ENCODE data around the gene NFAT5. TPM values are rescaled to one million over a fixed set of nuclear protein-coding genes. Genes with fewer than 3 reads are reported as not detected.
"Not testable (repeated sequence)": the region's sequence is repeated elsewhere in the genome, so short reads cannot be mapped to it uniquely, and the experiment has no call there.

The NFAT5 gene
- polyA plus RNA-seq, 1 donor: 15.2 TPM

DNA sequence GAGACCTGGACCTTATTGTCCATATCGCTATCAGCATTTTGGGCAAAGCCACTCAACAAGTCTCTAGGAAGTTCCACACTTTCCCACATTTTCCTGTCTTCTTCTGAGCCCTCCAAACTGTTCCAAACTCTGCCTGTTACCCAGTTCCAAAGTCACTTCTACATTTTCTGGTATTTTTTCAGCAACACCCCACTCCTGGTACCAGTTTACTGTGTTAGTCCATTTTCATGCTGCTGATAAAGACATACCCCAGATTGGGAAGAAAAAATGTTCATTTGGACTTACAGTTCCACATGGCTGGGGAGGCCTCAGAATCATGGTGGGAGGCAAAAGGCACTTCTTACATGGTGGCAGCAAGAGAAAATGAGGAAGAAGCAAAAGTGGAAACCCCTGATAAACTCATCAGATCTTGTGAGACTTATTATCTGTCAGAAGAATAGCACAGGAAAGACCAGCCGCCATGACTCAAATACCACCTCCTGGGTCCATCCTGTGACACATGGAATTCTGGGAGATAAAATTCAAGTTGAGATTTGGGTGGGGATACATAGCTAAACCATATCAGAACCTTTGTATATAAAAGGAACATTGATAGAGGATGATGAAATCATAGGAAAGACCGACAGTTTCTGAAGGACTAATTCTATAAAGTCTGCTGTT, 71.6 kb downstream of the NFAT5 start:
- not testable (repeated sequence) for DNase-seq (ENCODE audit: low read depth)

- not testable (repeated sequence) for DNase-seq (ENCODE audit: low read depth)
These were observed 78.2 kb downstream of the NFAT5 start for GRCh38 chr16:69643997-69644396.

DNA sequence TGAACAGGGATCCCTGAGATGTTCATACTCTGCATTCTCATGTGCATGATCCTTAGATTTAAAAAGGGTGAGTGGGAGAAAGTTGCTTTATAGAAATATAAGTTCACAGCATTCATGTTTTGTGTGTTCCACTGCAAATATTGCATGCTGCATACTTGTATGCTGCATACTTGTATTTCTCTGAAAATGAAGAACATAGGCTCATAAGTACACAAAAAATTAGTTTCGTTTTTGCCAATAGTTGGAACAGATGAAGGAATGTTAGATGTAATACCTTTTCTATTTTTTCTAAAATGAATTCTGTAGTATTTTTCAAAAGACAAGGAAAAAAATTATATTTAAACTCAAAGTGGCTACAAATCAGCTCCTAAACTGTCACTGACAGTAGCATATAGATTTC, 79.0 kb downstream of the NFAT5 start:
- DNase-seq (ENCODE audit: low read depth): no peak

DNA sequence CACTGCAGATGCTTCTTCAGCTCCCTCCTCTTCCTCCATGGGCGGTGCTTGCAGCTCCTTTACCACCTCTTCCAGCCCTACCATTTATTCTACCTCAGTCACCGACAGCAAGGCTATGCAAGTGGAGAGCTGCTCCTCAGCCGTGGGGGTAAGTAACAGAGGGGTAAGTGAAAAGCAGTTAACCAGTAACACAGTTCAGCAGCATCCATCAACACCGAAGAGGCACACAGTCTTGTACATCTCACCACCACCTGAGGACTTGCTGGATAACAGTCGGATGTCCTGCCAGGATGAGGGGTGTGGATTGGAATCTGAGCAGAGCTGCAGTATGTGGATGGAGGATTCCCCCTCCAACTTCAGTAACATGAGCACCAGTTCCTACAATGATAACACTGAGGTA, 81.3 kb downstream of the NFAT5 start:
- DNase-seq (ENCODE audit: low read depth): no peak

- no peak for DNase-seq (ENCODE audit: low read depth)
These were observed 85.5 kb downstream of the NFAT5 start for GRCh38 chr16:69651217-69651616.

DNA sequence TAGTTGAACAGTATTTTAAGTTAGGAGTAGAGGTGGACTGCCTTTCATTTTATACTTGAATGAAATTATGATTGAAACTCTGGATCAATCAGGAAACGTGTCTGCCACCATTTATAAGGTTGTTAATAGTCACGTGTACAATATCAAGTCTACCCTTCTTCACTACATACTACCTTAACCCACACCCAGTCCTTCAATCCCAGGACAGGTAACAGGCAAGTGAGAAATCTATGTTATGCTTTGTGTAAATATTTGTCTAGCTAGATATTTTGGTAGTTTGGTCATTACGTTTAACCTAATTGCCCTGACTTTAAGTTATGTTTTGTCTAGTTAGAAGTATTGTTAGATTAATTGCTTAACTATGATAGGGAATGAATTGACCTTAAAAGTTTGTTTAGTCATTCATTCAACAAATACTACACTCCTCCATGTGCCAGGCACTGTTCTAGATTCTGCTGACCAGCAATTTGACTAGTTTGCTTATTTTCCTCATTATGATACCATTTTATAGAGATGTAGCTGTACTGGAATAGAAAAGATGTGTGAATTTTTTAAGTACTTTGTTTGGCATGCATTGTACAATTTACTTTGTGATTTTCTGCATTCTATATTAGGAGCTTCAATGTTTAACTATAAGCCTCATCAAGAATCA, 88.6 kb downstream of the NFAT5 start:
- no peak for DNase-seq (ENCODE audit: low read depth)

GRCh38 chr16:69660166-69660565, 94.4 kb downstream of the NFAT5 start:
- DNase-seq (ENCODE audit: low read depth): no peak

DNA sequence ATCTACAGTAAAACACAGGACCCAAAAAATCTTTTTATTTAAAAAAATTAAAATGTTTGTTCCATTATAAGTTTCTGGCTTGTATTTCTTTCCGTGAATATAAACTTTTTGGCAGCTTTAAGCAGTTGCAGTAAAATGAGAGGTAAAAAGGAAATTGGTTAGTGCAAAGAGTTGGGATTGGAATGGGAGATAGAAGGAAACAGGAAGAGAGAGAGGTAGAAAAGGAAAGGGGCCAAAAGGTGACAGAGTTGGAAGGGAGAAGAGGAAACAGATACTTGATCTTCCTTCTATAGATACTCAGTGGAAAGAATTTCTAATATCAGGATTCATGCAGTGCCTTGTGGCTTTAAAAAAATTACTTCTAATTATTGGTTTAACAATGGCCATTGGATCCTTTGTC, 97.1 kb downstream of the NFAT5 start:
- DNase-seq (ENCODE audit: low read depth): no peak

DNA sequence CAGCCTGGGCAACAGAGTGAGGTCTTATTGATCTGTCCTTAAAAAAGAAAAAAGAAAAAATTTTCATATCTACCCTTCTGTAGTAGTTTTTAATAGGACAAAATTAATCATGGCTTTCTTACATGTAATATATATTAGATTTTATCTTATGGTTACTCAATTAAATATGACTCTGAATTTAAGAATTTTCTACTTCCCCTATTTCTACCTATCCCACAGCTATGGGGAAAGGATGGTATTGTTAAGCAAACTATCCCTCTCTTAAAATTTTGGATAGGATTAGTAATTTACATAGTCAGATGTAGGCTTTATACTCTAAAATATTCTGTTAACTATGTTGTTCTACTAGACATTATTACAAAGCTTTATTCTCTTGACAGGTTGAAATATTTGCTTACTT, 98.1 kb downstream of the NFAT5 start:
- DNase-seq (ENCODE audit: low read depth): no peak

- DNase-seq (ENCODE audit: low read depth): no peak
These were observed 103.8 kb downstream of the NFAT5 start for GRCh38 chr16:69669577-69669976.

- DNase-seq (ENCODE audit: low read depth): no peak
These were observed 106.7 kb downstream of the NFAT5 start for GRCh38 chr16:69672315-69672997.

GRCh38 chr16:69672998-69673713, 107.4 kb downstream of the NFAT5 start:
- no peak for DNase-seq (ENCODE audit: low read depth)

GRCh38 chr16:69680358-69680757, 114.6 kb downstream of the NFAT5 start:
- no peak for DNase-seq (ENCODE audit: low read depth)

GRCh38 chr16:69688589-69688988, 122.8 kb downstream of the NFAT5 start:
- no peak for DNase-seq (ENCODE audit: low read depth)

DNA sequence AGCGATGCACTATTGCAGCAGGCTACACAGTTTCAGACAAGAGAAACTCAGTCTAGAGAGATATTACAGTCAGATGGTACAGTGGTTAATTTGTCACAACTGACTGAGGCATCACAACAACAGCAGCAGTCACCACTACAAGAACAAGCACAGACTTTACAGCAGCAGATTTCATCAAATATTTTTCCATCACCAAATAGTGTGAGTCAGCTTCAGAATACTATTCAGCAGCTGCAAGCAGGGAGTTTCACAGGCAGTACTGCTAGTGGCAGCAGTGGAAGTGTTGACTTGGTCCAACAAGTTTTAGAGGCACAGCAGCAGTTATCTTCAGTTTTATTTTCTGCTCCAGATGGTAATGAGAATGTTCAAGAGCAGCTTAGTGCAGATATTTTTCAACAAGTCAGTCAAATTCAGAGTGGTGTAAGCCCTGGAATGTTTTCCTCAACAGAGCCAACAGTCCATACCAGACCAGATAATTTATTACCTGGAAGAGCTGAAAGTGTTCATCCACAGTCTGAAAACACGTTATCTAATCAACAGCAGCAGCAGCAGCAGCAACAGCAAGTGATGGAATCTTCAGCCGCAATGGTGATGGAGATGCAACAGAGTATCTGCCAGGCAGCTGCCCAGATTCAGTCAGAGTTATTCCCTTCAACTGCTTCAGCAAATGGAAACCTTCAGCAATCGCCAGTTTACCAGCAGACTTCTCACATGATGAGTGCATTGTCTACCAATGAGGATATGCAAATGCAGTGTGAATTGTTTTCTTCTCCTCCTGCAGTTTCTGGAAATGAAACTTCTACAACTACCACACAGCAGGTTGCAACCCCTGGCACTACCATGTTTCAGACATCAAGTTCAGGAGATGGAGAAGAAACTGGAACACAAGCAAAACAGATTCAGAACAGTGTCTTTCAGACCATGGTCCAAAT, 126.5 kb downstream of the NFAT5 start:
- no peak for DNase-seq (ENCODE audit: low read depth)

- DNase-seq (ENCODE audit: low read depth): no peak
These were observed 128.2 kb downstream of the NFAT5 start for GRCh38 chr16:69693916-69694315.

- DNase-seq (ENCODE audit: low read depth): no peak
These were observed 132.6 kb downstream of the NFAT5 start for GRCh38 chr16:69698404-69698803.

- no peak for DNase-seq (ENCODE audit: low read depth)
These were observed 134.1 kb downstream of the NFAT5 start for GRCh38 chr16:69699915-69700314.

GRCh38 chr16:69701452-69701851, 135.7 kb downstream of the NFAT5 start:
- DNase-seq (ENCODE audit: low read depth): no peak

GRCh38 chr16:69701866-69702265, 136.1 kb downstream of the NFAT5 start:
- no peak for DNase-seq (ENCODE audit: low read depth)

DNA sequence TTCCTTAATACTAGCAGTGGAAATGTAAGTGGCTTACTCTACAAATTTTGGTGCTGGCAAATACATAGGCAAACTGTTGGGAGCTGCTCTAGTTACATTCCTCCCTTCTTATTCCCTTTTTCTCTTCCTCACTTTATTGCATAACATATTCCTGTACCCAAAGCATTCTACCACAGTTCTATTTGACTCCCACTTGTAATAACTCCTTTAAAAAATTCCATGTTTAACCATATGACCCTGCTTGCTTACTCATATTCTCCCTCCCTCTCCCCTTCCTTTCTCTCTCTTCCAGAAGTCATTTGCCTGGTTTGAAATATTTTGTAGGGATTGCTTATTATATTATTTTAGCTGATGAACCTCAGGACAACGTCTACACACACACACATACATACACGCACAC, 137.9 kb downstream of the NFAT5 start:
- DNase-seq (ENCODE audit: low read depth): no peak

Measured in forelimb muscle (tissue), 1 donor.